ENCODE measurements around the gene PANX2. TPM values are rescaled to one million over a fixed set of nuclear protein-coding genes. Genes with fewer than 3 reads are reported as not detected.

PANX2 gene
- total and polyA plus RNA-seq, 2 experiments from 2014 or later = 2.8 to 5.1 TPM

GRCh38 chr22:50190941-50191741, 20.6 kb downstream of the PANX2 start (continued):
- no peak for TF ChIP-seq ZNF462 (CRISPR knock-in tag; IDR thresholded peaks at IDR 0.05)
- no peak for TF ChIP-seq ETS1 (IDR thresholded peaks at IDR 0.05)
- no peak for TF ChIP-seq CREB1 (CRISPR knock-in tag; IDR thresholded peaks at IDR 0.05; ENCODE audit: low read depth)
- no peak for TF ChIP-seq JUNB (IDR thresholded peaks at IDR 0.05; ENCODE audit: unreplicated experiment)
- TF ChIP-seq POLR2AphosphoS5 (IDR thresholded peaks at IDR 0.05; ENCODE audit: low read depth) = no peak
- no peak for TF ChIP-seq EZH2phosphoT487 (IDR thresholded peaks at IDR 0.05; ENCODE audit: unreplicated experiment)
